Stimulated activated CD8-positive, alpha-beta memory T cell treated with anti-CD3 and anti-CD28 coated beads, Interleukin-7, amount 100 ng/mL, for 48 hours (primary cell): ENCODE data around the gene PDGFB.

Source experiments
- DNase-seq, 2 donors: peaks; one replicate each; pipeline ENCODE4 v3.0.0-alpha.2; 2020; ENCODE audit warnings: low read depth in 1 of 2; ENCODE audit errors: extremely low read depth in 1 of 2

PDGFB gene

DNA sequence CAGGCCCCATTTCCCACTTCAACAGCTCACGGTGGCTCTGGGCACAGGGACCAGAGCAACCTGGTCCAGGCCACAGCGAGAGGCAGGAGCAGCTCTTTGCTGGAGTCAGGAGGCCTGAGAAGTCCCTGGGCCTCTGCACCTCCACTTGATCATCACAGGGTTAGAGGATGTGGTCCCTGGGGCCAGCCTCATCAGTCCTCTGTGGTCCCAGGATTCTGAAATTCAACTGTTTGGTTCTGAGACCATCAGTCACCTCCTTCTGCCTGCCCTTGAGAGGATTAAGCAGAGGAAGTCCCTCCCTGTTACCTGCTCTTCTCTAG lies 67.4 kb downstream of the PDGFB start:
- no peak for DNase-seq

DNA sequence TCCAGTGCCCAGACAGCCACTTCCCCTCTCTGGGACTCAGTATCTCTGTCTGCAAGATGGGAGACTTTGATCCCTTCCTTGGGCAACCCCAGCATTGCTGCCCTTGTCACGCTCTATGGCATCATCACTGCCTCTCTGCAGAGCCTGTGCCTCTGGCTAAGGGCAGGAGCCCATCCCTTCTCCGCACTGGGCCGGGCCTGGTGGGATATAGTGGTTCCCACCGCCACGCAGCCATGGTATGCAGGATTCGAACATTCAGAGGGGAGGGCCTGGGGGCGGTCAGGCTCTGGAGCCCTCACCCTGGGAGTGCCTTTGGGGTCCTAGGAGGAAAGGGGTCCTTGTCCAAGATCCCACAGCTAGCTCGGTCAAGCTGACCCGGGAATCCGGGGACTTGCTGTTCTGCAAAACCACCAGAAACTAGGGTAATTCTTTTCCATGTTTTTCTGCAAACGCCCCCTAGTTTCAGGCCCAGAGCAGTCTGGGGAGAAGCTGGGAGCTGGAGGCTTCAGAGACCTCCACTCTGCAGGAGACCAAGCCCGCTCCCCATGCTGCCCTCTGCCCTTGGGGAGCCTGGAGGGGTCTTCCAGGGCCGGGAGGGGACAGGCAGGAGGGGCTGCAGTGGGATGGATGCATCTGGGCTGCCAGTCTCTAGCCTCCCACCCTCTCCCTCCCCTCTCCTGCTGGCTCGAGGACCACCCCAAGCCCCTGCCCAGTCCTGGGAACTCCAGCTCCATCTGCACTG lies 67.9 kb downstream of the PDGFB start:
- DNase-seq = no peak

DNA sequence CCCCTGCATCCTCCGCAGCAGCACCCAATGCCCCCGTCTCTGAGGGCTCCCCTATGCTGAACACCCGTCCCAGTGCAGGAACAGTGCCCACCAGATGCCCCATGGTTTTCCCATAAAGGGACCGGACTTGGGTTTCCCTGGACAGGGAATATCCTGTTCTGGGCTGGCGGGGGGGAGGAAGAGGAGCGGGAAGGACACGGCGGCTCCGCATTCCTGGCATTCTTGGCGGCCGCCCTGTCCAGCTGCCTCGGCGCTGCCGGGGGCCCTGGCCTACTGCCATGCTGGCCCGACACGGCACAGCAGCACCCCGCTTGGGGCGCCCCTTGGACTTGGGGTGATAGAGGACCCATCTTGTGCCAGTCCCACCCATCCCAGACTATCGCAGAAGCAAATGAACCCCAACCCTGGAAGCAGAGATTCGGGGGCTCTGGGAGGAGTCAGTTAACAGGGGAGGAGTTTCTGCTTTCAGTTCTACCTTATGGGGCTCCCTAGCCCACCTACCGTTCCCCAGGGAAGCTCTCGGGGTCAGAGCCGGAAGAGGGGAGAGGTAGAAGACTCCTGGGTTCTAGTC lies 68.6 kb downstream of the PDGFB start:
- DNase-seq = no peak

DNA sequence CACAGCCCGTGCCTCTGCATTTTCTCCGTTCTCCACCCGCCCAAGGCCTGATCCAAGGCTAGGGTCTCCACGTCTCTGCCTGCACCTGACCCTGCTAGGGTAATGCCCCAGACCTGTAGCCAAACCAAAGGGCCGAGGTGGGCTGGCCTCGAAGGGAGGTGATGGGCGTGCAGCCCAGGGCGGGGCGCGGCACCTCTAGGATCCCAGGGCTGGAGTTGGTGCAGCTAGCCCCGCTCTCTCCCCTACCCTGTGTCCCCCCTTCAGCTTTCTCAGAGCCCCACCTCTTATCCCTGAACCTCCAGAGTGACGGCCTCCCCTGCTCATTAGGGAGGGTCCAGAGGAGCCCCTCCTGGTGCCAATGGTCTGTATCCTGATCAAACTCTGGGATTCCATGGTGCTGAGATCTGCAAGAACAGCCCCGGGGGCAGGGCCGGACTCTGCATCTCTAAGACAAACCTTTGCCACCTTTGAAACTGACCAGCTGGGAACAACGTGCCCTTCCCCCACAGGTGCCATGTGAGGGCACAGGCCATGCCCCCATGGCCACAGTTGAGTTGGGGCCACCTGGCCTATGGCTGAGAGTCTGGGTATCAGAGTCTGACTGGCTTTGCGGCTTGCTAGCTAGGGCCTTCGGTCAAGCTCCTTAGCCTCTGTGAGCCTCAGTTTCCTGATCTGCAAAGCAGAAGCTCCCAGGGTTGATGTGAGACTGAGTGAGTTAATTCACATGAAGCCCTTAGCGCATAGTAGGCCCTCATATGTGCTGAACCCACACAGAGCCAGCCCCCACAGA lies 69.2 kb downstream of the PDGFB start:
- no peak for DNase-seq

DNA sequence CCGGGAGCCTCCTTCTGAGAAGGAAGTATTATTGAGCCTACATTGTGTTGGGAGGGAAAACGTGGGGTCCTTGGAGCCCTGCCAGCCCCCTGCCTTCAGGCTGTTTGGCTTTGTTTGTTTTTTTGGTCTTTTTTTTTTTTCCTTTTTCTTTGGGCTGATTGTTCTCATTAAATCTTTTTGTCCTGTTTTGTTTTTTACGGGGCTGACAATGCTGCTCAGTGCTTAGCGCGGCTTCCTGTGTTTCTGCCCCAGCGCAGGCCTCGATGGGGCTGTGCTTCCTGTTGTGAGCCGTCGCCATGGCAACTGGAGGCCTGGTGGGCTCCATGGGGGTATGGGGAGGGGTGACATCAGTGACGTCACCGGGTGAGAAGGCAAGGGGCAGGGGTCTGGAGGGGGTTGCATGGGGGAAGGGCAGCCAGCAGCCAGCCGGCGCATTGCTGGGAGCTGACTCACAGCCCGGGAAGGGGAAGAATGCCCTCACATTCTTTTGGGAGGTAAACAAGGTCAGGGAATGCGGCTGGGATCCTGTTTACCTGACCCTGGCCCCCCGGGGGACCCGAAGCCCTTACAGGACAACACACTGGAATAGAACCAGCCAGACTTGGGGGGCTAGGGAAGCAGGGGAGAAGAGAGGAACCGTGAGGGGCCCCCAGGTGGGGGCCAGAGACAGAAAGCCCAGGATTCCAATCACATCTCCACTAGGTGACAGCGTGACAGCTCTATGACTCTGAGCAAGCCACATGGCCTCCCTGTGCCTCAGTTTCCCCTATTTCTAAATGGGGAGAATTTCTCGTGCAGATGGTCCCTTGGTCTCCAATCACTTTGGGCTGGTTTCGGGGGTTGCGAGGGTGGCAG lies 70.1 kb downstream of the PDGFB start:
- DNase-seq = peak; percentile 28 to 37

DNA sequence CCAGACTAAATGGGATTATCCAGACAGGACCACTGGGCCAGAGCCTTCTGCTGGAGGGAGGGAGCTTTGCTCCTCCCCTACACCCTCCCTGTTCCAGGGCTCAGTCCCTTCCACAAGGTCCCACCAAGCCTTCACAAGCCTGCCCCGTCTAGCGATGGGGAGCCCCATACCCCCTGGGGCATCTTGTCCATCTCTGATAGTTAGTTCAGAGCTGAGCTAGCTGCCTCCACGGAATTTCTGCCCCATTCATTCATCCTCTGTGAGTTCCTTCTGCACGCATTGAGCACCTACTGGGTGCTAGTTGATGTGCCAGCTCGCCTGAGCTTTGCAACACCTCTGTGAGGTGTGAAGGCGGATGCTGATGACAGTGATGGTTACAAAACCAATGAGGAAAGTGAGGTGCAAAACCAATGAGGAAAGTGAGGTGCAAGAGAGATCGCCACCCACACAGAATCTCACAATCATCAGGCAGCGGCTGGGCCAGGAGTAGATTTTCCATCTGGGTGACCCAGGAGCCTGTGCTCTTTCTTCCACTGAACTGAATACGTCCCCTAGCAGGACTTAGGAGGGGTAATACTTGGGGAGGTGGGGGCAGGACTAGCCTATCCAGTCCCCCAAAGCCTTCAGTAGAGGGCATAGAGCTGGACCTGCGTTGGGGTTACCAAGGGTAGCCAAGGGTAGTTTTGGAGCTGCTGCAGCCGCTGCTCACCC lies 70.8 kb downstream of the PDGFB start:
- peak in 1 of 2 donors; percentile 30 for DNase-seq
